H4 (cell line): ENCODE measurements around the gene PCGF2. TPM values are rescaled to one million over a fixed set of nuclear protein-coding genes. Genes with fewer than 3 reads are reported as not detected.

Source experiments
- DNase-seq: peaks from one replicate; pipeline ENCODE4 v3.0.0-alpha.2; 2015; ENCODE audit warnings: low spot score
- total RNA-seq: library from RNA; depleted of rRNA; stranded (reverse); fragments of >200 nt; shearing (Covaris generic); gene quantifications from 2 replicates; pipeline ENCODE4 v1.2.3, GENCODE V29; 2014

Gene PCGF2
- total RNA-seq, 1 experiment from 2014 or later = 3.9 TPM

DNA sequence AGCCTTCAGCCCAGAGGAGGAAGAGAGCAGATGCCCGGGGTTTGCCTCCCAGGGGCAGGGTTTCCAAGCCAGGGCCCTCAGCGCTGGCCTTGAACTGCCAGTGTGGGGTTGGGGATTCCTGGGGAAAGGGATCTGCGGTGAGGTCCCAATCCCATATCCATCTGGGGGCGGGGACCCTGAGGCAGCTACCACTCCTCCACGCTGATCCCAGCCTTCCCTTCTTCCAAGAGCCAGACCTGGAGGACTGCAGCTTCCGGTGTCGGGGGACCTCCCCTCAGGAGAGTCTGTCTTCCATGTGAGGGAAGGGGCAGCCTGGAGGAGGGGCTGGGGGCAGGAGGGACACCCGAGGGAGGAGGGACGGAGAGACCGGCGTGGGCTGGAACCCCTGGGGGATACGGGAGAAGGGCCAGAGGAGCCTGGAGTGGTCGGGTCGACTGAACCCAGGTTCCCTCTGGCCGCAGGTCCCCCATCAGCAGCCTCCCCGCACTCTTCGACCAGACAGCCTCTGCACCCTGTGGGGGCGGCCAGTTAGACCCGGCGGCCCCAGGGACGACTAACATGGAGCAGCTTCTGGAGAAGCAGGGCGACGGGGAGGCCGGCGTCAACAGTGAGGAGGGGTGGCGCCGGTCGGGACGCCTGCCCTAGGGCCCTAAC lies 28.7 kb downstream of the PCGF2 start:
- no peak for DNase-seq

DNA sequence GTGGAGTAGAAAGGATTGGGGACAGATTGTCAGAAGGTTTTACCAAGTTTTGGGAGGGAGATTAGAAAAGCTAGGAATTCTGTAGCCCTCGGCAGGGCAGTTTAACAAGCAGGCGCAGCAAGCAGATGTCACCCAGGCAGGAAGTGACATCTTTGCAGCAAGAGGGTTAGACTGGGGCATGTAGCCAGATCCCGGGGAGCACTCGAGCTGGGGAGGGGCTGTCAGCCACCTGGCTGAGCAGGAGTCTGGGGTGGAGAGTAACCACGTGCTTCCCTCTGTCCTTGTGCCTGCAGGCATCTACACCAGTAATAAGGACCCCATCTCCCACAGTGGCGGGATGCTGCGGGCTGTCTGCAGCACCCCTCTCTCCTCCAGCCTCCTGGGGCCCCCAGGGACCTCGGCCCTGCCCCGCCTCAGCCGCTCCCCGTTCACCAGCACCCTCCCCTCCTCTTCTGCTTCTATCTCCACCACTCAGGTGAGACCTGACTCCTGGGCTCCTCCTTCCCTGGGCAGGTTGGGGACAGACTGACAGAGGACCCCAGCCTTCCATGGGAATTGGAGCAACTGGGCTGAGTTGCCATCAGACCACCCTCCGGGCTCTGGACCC lies 30.9 kb downstream of the PCGF2 start:
- DNase-seq = no peak

DNA sequence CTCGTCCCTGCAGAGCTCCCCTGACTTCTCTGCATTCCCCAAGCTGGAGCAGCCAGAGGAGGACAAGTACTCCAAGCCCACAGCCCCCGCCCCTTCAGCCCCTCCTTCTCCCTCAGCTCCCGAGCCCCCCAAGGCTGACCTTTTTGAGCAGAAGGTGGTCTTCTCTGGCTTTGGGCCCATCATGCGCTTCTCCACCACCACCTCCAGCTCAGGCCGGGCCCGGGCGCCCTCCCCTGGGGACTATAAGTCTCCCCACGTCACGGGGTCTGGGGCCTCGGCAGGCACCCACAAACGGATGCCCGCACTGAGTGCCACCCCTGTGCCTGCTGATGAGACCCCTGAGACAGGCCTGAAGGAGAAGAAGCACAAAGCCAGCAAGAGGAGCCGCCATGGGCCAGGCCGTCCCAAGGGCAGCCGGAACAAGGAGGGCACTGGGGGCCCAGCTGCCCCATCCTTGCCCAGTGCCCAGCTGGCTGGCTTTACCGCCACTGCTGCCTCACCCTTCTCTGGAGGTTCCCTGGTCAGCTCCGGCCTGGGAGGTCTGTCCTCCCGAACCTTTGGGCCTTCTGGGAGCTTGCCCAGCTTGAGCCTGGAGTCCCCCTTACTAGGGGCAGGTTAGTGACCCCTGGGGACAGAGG lies 31.6 kb downstream of the PCGF2 start:
- DNase-seq = no peak

DNA sequence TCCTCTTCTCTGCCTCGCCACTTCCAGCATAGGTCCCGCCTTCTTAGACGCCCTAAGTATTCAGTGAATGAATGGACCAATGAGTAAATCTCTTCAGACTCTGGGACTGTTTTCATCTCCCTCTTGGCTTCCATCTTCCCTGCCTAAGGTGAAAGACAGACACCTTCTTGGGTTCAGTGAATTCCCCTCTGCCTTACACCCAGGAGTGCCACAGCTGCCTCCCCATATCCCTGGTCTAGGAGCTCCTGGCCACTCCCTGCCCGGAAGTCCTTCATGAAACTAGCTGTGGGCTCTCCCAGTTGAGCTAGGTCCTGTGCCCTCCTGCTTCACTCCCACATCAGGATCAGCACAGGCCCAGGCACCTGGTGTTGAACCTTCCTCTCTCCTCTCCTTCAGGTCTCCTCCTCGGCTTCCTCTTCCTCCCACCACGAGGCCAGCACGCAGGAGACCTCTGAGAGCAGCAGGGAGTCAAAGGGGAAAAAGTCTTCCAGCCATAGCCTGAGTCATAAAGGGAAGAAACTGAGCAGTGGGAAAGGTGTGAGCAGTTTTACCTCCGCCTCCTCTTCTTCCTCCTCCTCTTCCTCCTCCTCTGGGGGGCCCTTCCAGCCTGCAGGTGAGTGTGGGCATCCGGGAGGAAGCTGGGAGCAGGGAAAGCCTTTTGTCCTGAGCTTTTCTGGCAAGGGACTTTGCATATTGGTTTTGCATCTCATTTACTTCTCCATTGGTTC lies 32.8 kb downstream of the PCGF2 start:
- no peak for DNase-seq

DNA sequence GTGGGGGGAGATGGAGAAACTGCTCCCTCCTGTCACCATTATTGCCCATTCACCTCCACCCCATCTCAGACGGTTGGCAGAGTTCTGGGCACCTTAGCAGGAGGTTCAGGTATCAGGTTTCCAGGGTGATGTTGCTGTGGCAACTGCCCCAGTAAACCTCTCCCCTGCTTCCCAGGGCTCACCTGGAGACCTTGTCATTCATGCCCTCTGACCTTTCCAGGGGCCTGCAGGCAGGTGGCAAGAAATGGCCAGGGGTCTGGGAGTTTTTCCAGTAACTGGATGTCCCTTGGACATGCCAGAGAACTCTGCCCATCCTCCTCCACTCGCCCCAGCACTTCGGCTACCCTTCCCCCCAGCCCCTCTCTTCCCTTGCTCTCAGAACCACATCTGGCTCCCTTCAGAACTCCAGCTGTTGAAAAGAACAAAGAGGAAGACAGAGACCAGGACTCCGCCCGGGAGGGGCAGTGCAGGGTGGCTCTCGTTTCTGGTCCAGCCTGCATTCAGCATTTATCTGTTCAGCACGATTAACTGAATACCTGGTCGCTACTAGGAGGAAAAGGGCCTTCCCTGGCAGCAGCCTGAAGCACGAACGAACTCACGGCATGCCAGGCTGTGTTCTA lies 34.6 kb downstream of the PCGF2 start:
- DNase-seq = no peak

DNA sequence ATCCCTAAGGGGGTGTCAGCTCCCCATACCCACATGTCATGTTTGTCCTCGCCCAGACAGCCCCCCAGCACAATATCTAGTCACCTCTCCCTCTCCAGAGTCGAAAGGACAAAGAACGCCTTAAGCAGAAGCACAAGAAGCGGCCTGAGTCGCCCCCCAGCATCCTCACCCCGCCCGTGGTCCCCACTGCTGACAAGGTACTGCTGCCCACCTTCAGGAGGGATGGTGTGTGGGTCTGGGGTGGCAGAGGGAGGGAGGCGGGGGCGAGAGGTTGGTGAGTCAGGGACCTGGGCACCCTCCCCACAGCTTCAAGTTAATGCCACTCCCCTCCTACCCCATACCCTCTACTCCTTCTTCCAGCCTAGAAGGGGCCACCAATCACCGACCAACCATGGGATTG lies 35.5 kb downstream of the PCGF2 start:
- DNase-seq = no peak

DNA sequence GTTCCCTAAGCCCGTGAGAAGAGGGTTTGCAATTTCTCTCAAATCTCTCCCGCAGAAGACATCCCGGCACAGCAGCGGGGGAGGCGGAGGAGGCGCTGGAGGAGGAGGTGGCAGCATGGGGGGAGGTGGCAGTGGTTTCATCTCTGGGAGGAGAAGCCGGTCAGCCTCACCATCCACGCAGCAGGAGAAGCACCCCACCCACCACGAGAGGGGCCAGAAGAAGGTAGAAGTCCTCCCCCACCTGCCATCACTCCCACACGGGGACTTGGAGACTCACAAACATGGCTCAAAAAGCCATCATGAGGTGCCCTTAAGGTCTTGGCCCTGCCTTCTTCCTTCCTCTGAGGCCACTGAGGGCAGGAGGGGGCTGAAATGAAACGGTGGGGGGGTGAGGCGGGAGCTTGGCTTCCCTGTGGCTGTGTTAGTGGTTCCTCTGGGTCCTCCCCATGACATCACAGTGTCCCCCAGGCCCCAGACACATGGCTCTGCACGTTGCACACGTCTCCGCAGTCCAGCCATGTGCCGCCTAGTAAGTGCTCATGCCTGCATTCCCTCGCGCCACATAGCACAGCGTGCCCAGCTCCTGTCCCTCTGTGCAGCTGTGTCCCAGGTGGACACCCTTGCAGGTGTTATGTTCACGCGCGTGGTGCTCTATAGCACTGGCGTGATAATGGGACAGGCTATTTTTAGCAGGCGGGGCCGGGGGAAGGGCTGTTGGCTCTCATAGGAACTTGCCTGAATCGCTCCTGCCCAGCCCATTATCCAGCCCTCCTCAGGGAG lies 36.2 kb downstream of the PCGF2 start:
- DNase-seq = no peak

DNA sequence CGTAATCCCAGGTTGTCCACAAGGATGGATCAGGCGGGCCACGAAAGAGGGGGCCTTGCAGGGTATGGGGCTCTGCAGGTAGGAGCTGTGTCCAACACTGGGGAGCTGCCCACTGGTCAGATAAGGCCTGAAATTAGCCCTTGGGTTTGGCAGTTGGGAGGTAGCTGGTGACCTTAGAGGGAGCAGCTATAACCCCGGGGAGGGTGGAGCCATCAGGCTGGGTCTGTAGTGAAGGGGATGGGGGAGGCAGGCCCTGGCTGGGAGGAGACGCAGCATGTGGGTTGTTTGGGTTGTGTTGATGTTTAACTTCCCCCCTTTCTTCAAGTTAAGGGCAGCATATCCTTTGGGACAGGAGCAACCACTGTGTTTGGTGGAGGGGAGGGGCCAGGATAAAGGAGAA lies 37.2 kb downstream of the PCGF2 start:
- DNase-seq = no peak

DNA sequence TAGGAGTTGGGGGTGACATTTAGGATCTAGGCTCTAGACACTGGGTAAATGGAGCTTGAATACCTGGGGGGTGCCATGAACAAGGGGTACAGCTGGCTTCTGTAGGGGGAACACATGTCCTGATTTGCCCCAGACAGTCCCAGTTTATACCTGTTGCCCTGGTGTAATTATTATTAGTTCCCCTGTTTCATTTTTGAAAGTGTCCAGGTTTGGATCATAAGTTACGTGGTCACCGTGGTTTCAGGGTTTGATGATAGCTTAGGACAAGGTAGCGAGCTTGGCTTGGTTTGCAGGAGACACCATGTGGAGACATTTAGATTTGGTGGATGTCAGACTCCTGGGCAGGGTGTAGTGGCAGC lies 37.6 kb downstream of the PCGF2 start:
- DNase-seq = no peak

DNA sequence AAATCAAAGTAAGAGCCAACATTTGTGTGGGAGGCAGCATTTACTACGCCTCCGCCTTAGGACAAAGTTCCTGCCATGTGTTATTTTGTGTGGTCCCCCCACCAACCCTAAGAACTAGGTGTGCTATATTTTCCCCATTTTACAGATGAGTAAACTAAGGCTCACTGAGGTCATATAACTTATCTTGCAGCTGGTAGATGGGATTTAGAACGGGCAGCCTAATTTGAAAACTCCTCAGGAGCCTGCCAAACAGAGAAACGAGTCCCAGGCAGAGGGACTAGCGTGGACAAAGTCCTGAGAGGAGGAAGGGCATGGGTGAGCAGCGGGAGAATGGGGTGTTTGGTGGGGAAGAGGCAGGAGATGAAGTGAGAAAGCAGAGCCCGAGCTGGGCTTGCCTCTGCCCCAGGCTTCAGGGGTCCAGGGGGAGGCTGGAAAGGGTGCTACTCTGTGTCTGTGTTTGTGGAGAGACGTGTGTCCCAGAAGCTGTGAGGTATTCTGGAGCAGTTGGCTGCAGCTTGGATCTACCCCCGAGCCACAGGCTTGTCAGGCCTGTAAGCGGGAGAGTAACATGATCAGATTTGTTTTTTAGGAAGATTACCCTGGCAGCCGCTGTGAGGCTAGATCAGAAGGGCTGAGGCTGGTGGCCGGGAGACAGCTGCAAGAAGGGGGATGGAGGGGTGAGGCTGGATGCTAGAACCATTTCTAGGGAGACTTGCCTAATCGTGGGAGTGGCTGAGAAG lies 38.1 kb downstream of the PCGF2 start:
- DNase-seq = no peak

DNA sequence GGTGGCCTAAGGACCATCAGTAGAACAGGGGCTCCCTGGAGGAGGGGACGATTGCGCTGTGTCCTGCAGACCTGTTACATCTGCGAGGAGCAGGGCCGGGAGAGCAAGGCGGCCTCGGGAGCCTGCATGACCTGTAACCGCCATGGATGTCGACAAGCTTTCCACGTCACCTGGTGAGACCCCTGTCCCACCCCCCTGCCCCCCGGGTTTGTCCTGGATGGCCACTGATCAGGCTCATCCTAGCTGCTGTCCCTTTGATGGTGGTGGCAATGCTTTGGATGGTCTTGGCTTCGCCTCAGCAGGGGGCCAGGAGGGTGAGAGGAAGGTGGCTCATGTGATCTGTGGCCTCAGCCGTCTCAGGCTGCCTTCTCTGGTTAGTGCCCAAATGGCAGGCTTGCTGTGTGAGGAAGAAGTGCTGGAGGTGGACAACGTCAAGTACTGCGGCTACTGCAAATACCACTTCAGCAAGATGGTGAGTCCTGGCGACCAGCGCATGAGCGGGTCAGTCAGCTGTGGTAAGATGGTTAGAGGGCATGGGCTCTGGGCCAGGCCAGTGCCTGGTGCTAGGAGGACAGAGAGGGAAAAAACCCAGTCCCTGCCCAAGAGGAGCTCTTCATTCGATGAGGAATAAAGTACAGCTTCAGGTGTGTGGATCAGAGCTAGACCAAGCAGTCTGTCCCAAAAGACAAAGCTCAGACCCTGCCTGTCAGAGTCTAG lies 38.9 kb downstream of the PCGF2 start:
- DNase-seq = no peak

DNA sequence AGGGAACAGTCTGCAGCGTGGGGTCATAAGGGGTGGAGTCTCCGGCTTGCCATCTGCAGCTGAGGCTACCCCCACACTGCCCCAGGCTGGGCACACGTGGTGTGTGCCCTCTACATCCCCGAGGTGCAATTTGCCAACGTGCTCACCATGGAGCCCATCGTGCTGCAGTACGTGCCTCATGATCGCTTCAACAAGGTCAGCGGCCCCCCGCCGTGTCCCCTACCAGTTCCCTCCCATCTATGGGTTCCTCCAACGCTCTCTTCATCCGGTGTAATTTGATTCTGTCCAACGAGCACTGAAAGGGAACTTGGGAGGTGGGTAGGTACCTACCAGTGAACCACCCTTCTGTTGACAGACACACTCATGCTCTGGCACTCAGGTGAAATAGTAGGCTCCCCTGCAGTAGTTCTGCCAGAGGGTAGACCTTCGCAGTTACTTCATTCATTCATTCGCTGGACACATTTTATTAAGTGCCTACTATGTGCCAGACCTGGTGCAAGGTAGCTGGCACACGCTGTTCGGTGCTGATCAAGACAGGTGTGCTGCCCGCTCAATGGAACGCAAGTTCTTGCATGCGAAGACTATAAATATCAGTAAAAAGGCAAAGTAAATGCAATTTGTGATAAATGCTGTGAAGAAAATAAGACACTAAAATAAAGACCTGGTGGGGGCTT lies 40.3 kb downstream of the PCGF2 start:
- DNase-seq = no peak

DNA sequence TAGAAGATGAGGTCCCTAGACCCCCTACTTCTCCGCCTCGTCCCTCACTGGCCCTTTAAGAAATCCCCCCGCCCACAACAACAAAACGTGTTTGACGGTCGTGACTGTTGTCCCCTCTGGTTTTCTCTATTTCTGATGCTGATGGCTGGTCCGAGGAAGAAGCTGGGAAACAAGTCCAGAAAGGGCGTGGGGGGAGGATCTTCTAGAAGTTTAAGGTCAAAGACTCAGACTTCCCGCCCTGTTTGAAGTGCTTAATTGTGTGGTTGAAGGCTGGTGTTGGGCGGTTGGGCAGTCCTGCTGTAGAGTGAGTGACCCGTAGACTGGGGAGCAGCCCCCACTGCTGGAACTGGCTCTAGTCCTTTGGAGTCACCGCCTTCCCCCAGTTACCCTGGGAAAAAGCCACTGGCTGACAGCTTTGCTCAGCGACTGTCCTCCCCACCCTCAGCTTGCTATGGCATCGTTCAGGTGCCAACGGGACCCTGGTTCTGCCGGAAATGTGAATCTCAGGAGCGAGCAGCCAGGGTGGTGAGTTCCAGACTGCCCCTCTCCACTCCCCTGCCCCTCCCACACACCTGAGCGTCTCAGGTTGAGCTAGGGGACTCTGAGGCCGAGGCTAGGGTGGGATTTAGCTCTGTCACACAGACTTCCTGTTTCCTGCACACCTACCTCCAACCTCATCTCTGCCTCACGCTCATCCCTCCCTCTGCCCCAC lies 41.5 kb downstream of the PCGF2 start:
- no peak for DNase-seq

DNA sequence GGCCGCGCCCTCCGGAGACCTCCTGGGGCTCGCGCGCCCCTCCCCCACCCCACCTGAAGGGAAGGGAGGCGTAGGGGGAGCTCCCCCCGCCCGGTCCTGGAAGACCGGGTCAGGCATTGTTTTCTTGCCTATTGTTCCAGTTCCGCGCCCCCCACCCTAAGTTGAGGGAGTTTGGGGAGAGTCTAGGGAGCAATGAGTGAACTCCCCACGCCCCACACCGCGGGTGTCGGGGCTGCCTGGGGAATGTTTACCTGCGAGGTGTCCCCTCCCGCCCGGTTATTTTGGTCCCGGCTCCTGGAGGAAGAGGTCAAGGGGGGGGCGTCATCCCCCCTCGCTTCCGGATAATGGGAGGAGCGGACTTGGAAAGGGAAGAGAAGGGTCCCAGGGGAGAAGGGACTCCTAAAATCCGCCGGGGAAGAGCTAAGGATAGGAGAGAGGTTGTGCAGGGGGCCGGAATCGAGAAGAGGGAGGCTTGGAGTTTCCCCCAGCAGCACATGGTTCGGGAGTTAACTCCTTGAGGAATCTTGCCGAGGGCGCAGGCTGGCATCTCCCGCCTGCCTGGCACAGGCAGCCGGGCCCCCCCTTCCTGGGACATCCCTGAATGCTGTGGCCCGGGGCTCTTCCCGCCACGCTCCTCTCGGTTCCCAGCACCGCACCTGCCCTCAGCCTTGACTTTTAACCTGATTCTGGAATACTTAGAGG lies 42.2 kb downstream of the PCGF2 start:
- no peak for DNase-seq

DNA sequence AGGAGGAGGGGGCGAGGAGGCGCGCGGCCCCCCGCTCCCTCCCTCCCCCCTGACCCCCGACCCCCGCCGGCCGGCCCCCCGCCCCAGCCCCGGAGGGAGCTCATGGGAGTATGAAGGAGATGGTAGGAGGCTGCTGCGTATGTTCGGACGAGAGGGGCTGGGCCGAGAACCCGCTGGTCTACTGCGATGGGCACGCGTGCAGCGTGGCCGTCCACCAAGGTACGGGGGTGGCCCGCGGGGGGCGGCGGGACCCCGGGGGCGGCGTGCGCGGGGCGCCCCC lies 42.7 kb downstream of the PCGF2 start:
- DNase-seq = no peak

DNA sequence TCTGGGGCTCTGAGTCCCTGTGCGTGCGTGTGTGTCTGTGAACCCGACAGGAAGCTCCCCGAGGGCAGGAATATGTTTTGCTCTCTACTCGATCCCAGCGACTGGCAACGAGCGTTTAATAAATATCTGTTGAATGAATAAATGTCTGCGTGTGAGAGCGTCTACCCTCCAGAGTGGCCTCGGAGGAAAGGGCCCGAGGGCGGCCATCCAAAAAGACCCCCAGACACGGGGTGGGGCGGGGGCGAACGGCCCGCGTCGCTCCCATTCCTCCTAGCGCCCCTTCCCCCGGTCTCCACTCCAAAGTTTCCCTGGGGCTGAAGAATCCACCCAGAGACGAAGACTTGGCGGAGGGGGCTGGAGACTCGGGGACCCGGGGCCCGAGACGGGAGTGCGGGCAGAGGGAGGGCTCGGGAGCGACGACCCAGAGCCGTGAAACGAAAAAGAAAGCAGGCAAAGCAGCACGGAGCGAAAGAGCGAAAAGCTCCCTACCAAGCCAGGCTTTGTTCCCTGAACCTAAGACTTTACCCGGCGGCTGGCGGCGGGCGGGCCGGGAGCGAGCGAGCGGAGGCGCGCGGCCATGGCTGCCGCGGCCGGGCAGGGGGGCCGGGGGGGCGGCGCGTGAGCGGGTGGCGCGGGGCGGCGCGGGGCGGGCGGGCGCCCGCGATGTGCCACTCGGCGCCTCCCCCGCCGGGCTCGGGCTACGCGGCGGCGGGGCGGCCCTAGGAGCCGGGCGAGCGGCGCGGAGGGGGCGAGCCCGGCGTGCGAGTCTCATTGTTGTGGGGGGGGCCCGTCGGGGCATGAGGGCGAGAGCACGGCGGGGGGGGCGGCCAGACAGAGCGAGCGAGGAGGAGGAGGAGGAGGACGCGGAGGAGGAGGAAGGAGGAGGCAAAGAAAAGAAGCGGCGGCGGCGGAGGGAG lies 43.3 kb downstream of the PCGF2 start, which contains the start of gene MLLT6:
MLLT6 (plus strand) TSS at position 668 of the 917 bp plus-strand sequence. CDS start 360 bp downstream, outside the sequence.
- DNase-seq = peak; percentile 46
